ENCODE data around the gene MACROD2. TPM values are rescaled to one million over a fixed set of nuclear protein-coding genes. Genes with fewer than 3 reads are reported as not detected.

Gene MACROD2
- total RNA-seq, 1 donor from 2014 or later, result 2.4 TPM

GRCh38 chr20:15176929-15177328 lies 1181.6 kb downstream of the MACROD2 start:
- no peak for FAIRE-seq
- no peaks in the 10 kb centered on the region for H3K36me3 Mint-ChIP-seq (ENCODE audit: low read depth, unreplicated experiment)
- Histone ChIP-seq H4K20me1 (ENCODE audit: insufficient read depth, low read length) (no peaks in the 10 kb centered on the region), H3K4me3 (ENCODE audit: insufficient read depth, low read depth, low read length) (no peak overlapping the region), H3K79me2 (ENCODE audit: insufficient read depth, low read length) (no peaks in the 10 kb centered on the region), H3K27me3 (ENCODE audit: insufficient read depth, low read length) (no peaks in the 10 kb centered on the region), H3K4me2 (ENCODE audit: low read length) (no peak overlapping the region), H2AFZ (ENCODE audit: low read depth, low read length) (no peak overlapping the region), H3K4me1 (ENCODE audit: insufficient read depth, low read length) (no peaks in the 10 kb centered on the region), H3K36me3 (ENCODE audit: insufficient read depth, low read length) (no peaks in the 10 kb centered on the region), H3K9me3 (ENCODE audit: insufficient read depth, low read depth, low read length) (peaks cover 14% of the 10 kb centered on the region), H3K9ac (ENCODE audit: low read length) (no peak overlapping the region), H3K27ac (ENCODE audit: low read depth, low read length) (no peak overlapping the region)
- TF ChIP-seq EZH2 (IDR thresholded peaks at IDR 0.05; ENCODE audit: insufficient read depth, low read length), result no peak
- TF ChIP-seq CTCF (IDR thresholded peaks at IDR 0.05; ENCODE audit: insufficient read depth, low read depth, low read length), result no peak
- H3K27me3 Mint-ChIP-seq (ENCODE audit: low read depth, unreplicated experiment), result no peaks in the 10 kb centered on the region
- no peak overlapping the region for H3K4me3 Mint-ChIP-seq (ENCODE audit: unreplicated experiment)
- H3K27ac Mint-ChIP-seq (ENCODE audit: unreplicated experiment), result no peak overlapping the region
- peaks cover 8% of the 10 kb centered on the region for H3K9me3 Mint-ChIP-seq (ENCODE audit: unreplicated experiment)
- no peak for DNase-seq (ENCODE audit: low read depth)
- H3K4me1 Mint-ChIP-seq (ENCODE audit: low read depth, unreplicated experiment), result no peaks in the 10 kb centered on the region

- Histone ChIP-seq H3K79me2 (ENCODE audit: insufficient read depth, low read length) (no peaks in the 10 kb centered on the region), H3K36me3 (ENCODE audit: insufficient read depth, low read length) (no peaks in the 10 kb centered on the region), H3K27ac (ENCODE audit: low read depth, low read length) (no peak overlapping the region), H2AFZ (ENCODE audit: low read depth, low read length) (no peak overlapping the region), H4K20me1 (ENCODE audit: insufficient read depth, low read length) (no peaks in the 10 kb centered on the region), H3K4me2 (ENCODE audit: low read length) (no peak overlapping the region), H3K4me3 (ENCODE audit: insufficient read depth, low read depth, low read length) (no peak overlapping the region), H3K9ac (ENCODE audit: low read length) (no peak overlapping the region), H3K27me3 (ENCODE audit: insufficient read depth, low read length) (no peaks in the 10 kb centered on the region), H3K9me3 (ENCODE audit: insufficient read depth, low read depth, low read length) (peaks cover 14% of the 10 kb centered on the region), H3K4me1 (ENCODE audit: insufficient read depth, low read length) (no peaks in the 10 kb centered on the region)
- H3K36me3 Mint-ChIP-seq (ENCODE audit: low read depth, unreplicated experiment), result no peaks in the 10 kb centered on the region
- DNase-seq (ENCODE audit: low read depth) (no peak), FAIRE-seq (no peak)
- no peaks in the 10 kb centered on the region for H3K4me1 Mint-ChIP-seq (ENCODE audit: low read depth, unreplicated experiment)
- no peaks in the 10 kb centered on the region for H3K27me3 Mint-ChIP-seq (ENCODE audit: low read depth, unreplicated experiment)
- H3K27ac Mint-ChIP-seq (ENCODE audit: unreplicated experiment), result no peak overlapping the region
- no peak overlapping the region for H3K4me3 Mint-ChIP-seq (ENCODE audit: unreplicated experiment)
- no peak for TF ChIP-seq EZH2 (IDR thresholded peaks at IDR 0.05; ENCODE audit: insufficient read depth, low read length)
- no peak for TF ChIP-seq CTCF (IDR thresholded peaks at IDR 0.05; ENCODE audit: insufficient read depth, low read depth, low read length)
- peaks cover 8% of the 10 kb centered on the region for H3K9me3 Mint-ChIP-seq (ENCODE audit: unreplicated experiment)
These were observed 1183.3 kb downstream of the MACROD2 start for GRCh38 chr20:15178581-15178980.

GRCh38 chr20:15179381-15179780 lies 1184.1 kb downstream of the MACROD2 start:
- TF ChIP-seq EZH2 (IDR thresholded peaks at IDR 0.05; ENCODE audit: insufficient read depth, low read length) (no peak), CTCF (IDR thresholded peaks at IDR 0.05; ENCODE audit: insufficient read depth, low read depth, low read length) (no peak)
- no peaks in the 10 kb centered on the region for H3K79me2 ChIP-seq (ENCODE audit: insufficient read depth, low read length)
- FAIRE-seq, result no peak
- Mint-ChIP-seq H3K27me3 (ENCODE audit: low read depth, unreplicated experiment) (no peaks in the 10 kb centered on the region), H3K4me1 (ENCODE audit: low read depth, unreplicated experiment) (no peaks in the 10 kb centered on the region), H3K9me3 (ENCODE audit: unreplicated experiment) (peaks cover 8% of the 10 kb centered on the region), H3K36me3 (ENCODE audit: low read depth, unreplicated experiment) (no peaks in the 10 kb centered on the region), H3K27ac (ENCODE audit: unreplicated experiment) (no peak overlapping the region), H3K4me3 (ENCODE audit: unreplicated experiment) (no peak overlapping the region)
- no peak overlapping the region for H3K9ac ChIP-seq (ENCODE audit: low read length)
- no peak overlapping the region for H3K4me3 ChIP-seq (ENCODE audit: insufficient read depth, low read depth, low read length)
- DNase-seq (ENCODE audit: low read depth), result no peak
- no peaks in the 10 kb centered on the region for H4K20me1 ChIP-seq (ENCODE audit: insufficient read depth, low read length)
- no peak overlapping the region for H2AFZ ChIP-seq (ENCODE audit: low read depth, low read length)
- H3K9me3 ChIP-seq (ENCODE audit: insufficient read depth, low read depth, low read length), result peaks cover 14% of the 10 kb centered on the region
- no peak overlapping the region for H3K27ac ChIP-seq (ENCODE audit: low read depth, low read length)
- H3K4me1 ChIP-seq (ENCODE audit: insufficient read depth, low read length), result no peaks in the 10 kb centered on the region
- no peaks in the 10 kb centered on the region for H3K36me3 ChIP-seq (ENCODE audit: insufficient read depth, low read length)
- H3K4me2 ChIP-seq (ENCODE audit: low read length), result no peak overlapping the region
- H3K27me3 ChIP-seq (ENCODE audit: insufficient read depth, low read length), result no peaks in the 10 kb centered on the region
